SHP77 (cell line): ENCODE data around the gene RELT.

Source experiments
- DNase-seq, 2 experiments: peaks; one replicate each; lab custom pipeline; 2025; lab: John Stamatoyannopoulos, UW

The RELT gene

DNA sequence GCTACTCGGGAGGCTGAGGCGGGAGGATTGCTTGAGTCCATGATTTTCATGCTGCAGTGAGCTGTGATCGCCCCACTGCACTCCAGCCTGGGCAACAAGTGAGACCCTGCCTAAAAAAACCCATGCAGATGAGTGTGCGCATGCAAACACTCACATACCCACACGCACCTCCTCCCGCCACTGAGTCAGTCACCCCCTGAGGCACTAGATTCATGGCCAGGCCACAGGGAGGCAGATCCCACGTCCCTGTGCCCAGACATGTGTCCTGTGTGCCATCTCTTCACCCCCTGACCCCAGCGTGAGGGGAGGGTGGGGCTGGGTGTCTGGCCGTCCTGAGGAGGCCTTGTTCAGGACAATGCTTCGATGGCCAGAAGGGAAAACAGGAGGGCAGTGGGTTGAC is 15.5 kb downstream of the RELT start:
- DNase-seq = no peak

DNA sequence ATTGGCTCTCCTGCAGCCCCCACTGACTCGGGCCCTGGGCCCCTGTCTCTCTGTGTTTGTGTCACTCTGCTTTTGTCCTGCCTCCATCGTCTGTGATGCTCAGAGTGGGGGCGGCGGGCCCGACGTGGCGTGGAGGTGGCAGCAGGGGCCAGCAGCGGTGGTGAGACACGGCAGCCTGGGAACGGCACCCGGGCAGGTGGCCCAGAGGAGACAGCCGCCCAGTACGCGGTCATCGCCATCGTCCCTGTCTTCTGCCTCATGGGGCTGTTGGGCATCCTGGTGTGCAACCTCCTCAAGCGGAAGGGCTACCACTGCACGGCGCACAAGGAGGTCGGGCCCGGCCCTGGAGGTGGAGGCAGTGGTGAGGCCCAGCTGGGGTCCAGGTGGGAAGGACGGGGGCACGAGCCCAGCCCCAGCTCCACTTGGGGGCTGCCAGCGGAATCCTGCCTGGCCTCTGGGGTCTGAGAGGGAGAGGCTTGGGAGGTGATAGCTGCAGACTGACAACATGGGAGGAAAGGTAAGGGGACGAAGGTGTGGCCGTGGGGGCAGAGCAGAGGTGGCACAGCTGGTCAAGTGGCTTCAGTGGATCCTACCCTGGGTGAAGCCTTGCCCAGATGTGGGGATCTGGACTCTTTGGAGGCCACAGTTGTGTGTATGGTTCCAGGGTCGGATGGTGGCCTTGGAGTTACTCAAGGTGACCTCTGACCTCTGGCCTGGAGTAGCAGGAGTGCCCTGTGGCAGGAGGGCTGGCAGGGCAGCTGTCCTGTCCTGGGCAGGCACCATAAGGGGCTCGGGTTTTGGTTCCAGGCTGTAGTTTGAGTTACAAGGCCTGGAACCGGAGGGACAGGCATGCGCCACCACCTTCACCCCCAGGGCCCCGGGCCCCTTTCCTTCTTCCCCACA is 16.2 kb downstream of the RELT start:
- DNase-seq = no peak

DNA sequence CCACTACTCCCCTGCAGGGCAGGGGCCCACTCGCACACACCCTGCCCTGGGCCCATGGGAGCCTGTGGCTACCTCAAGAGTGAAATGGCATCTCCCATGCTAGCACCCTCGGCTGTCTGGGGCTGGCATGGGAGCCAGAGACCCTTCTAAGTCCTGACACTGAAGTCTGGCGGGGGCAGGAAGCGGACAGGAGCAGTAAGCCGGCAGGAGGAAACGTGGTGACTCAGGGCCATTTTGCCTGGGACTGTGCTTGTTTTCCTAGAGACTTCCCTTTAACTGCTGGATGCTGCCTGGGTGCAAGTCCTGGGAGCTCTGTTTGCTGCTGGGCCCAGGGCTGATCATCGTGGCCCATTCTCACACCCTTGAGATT is 16.8 kb downstream of the RELT start:
- no peak for DNase-seq

DNA sequence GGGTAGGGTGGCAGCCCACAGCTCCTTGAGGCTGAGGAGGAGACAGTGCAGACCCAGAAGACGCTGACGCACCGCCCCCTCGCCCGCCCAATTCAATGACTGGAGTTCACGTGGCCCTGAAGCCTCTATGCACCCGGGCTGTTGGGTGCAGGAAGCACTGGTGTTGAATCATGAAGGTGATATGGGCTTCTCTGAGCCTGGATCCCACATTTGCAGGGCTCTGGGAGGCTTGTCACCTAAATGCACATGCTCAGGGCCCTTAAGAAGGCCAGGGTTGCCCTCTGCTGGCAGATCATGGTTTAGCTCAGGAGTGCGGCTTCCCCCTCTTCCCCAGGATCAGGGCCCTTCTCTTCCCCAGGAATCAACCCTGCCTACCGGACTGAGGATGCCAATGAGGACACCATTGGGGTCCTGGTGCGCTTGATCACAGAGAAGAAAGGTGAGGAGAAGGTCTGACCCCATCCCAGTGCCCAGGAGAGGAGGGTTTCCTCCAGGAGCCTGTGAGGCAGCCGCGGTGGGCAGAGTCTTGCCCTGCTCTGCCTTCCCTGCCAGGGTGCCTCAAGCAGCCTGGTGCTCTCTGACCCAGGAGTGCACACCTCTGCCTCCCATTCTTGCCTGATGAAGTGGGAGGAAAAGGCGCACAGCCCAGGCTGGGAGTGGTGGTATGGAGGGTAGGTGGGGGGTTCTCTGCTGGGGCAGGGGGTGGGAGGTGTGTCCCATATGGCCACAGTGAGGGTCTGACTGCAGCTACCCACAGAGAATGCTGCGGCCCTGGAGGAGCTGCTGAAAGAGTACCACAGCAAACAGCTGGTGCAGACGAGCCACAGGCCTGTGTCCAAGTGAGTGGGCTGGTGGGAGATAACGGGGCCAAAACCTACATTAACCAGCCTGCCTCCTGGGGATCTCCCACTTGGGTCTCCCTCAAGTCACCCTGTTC is 17.5 kb downstream of the RELT start:
- DNase-seq = peak; percentile 64 to 67

DNA sequence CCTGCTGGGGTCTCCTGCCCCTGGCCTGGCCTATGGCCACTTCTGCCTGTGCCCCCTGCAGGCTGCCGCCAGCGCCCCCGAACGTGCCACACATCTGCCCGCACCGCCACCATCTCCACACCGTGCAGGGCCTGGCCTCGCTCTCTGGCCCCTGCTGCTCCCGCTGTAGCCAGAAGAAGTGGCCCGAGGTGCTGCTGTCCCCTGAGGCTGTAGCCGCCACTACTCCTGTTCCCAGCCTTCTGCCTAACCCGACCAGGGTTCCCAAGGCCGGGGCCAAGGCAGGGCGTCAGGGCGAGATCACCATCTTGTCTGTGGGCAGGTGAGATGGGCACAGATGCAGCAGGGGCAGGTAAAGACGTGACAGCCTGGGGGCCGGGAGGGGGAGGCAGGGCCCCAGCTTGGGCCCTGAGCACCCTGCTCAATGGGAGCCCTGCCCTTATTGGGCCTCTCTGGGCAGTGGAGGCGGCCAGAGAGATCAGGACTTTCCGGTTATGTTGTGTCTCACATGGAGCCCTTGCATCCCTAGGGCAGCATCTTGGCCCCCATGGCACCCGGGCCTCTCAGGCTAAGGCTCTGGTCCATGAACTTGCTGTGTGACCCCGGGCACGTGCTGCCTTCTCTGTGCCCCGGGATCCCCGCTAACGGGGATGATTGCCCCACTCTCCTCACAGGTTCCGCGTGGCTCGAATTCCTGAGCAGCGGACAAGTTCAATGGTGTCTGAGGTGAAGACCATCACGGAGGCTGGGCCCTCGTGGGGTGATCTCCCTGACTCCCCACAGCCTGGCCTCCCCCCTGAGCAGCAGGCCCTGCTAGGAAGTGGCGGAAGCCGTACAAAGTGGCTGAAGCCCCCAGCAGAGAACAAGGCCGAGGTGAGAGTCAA is 18.5 kb downstream of the RELT start:
- DNase-seq = no peak

DNA sequence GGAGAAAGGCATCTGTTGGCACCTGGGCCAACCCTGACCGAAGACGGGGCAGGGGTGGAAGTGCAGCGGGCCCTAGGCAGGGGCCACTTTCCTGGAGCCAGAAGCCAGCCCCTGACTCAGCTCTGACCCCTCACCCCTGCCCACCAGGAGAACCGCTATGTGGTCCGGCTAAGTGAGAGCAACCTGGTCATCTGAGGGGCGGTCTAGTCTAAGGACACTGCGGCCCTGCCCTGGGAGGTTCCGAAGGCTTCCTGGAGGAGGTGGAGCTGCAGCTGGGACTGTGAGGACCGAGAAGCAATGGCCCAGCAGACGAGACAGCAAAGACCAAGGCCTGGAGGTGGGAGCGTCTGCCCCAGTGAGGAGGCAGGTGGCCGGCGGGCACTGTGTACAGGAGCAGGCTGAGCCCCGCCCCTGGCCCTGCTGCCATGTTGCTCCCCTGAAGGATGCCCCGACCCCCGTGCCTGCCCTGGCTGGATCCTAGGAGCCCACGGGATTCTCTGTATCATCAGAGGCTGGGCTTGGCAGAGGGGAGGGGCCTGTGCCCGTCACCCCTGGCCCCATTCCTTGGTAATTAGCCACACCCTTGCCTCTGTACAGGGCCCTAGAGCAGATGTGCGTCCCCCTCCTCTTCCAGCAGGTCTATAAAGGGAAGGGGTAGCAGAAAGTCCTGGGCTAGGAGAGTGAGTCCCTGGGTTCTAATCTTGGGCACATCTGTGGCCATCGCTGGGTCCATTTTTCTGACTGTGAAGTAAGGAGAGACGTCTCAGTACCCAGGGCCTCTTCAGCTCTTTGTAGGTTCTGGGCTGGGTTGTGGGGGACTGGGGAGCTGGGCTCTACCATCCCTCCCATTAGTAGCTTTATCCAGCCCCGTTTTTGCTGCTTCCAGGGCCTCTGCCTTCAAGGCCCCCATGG is 19.4 kb downstream of the RELT start:
- no peak for DNase-seq

DNA sequence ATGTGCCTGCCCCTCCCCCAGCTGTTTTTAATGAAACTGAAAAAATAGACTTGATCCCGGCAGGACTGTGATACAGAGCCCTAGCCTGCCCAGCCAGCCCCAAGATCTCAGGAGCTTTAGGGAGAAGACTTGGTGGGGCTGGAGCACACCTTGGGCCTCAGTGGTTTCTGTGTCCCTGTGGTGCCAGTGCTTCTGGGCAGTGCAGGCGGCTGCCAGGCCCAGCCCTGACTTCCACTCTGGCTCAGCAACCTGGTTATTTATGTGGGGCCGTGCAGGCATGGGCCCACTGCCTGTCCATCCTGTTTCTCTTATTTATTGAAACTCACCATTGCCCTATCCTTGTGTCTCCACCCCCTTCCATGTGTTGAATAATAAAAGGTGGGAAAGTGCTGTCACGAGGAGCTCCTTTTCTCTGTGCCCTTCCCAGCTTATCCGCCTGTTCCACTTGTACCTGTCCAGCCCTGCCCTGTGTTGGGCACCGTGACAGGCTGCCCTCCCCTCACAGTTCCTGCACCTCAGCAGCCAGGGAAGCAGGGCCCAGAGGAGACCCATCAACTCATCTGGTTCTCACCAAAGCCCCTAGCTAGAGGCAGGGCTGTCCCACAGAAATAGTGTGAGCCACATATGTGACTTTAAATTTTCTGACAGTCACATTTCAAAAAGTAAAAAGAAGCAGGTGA is 20.2 kb downstream of the RELT start:
- DNase-seq = no peak

DNA sequence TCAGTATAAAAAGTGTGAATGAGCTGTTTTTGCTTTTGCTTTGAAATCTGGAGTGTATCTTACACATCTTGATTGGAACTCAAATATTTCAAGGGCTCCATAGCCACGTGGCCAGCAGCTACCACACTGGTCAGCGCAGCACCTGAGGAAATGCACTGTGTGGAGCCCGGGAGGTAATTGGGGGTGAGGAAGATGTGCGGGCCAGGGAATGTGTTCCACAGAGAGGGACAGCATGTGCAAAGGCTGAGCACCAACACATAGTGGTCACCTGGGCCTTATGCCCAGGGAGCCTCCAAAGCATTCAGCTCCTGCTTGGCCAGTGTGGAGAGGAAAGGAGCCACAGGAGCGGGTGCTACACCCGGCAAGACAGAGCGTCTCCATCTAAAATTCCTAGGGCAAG is 20.8 kb downstream of the RELT start:
- DNase-seq = no peak

DNA sequence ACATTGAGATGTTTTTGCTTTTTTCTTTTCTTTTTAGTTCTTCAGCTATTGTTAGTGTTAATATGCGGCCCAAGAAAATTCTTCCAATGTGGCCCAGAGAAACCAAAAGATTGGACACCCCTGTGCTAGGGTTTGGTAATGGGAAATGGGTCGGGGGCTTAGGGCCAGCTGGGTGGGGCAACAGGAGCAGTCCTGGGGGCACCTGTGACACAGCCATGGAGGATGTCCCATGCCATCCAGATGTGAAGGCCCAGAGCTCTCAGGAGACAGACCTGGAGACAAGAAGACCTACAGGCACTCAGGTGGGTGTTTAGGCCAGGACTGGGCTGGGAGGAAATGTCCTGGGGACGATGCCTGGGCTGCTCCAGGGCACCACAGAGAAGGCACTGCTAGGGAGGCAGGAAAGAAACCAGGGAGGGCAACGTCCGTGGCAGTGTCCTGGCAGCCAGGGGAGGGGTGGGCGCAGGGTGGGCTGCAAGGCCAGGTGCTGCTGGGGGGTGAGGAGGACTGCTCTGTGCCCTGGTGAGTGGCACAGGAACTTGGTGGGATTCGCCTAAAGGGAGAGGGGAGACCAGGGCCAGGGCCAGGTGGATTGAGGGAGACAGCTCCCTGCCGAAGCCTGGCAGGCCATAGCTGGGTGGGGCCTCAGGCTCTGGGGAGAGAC is 21.4 kb downstream of the RELT start:
- DNase-seq = no peak

DNA sequence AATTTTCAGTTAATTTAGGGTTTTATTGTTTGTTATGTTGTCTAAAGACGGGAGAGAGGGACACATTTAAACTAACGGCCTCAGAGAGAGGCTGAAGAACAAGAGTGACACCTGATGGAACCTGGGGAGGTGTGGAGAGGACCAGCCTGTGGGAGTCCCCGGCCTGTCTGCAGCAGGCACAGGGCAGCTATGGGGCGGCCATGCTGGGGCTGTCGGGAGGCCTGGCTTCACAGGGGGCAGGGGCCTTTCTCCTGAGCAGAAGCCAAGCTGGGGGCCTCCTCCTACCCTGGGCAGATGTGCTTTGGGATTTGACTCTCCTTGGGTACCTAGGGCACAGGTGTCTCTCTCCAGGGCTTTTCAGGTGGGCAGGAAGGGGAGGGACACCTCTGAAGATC is 21.9 kb downstream of the RELT start:
- DNase-seq = no peak

DNA sequence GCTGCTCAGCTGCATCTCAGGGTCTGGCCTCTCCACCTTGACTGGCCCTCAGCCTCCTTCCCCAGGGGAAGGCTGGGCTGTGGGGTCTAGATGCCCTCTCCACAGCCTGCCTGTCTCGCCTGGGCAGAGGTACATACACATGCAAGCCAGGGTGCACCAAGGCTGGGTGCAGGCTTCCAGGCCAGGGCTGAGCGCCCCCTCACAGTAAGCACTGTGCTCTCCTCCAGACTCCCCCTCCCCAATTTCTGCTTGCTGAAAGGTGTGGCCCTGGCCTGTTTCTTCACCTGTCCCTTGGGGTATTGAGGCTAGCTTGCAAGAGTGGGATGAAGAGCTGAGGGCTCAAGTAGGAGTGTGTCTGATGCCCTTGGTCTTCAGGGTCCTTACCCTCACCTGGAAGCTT is 22.5 kb downstream of the RELT start:
- DNase-seq = no peak

DNA sequence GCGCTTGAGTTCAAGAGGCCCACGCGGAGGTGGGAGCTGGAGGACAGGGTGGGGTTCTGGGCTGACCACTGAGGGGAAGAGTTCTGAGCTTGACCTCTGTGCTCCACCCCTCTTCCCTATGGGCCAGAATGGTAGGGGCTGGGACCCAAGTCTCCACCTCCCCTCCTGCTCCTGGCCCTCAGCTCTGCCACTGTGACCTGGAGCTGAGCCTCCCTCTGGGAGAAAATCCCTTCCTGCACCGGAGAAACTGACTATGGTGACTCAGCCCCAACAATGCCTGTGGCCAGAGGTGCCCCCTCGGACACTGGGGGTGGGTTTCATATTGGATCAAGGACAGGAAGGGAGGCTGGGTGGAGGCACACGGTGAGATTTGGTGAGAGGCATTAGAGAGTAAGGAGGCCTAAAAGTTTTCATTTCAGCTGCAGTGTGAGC is 23.0 kb downstream of the RELT start:
- no peak for DNase-seq

DNA sequence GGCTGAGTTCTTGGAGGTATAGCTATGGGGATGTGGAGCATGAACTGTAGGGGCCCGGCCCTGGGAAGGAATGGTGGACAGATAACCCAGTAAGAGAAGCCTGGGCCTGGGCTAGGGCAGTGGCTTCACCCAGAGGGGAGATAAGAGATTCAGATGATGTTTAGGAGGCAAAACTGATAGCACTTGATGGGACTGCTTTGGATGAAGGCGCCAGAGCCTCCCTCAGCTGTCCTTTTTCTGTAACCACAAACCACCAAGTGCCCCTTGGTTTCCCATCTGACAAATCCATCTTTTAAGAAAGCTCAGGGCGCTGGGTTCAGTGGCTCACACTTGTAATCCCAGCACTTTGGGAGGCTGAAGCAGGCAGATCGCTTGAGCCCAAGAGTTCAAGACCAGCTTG is 23.4 kb downstream of the RELT start:
- DNase-seq = no peak

DNA sequence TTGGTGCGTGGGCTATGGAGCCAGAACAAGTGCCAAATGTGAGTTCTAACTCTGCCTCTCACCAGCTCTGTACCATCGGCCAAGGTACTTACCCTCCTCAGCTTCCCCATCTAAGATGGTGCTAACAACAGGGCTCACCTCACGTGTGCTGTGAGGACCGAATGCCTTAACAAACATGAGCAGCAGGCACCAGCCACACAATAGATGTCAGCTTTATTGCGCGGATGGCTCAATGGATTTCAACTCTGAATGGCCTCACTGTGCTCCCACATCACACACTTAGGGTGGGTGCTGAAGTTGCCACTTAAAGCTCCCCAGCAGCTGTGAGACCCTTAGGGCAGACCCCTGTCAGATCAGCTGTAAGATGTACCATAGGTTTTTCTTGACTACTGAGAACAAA is 24.1 kb downstream of the RELT start:
- no peak for DNase-seq

DNA sequence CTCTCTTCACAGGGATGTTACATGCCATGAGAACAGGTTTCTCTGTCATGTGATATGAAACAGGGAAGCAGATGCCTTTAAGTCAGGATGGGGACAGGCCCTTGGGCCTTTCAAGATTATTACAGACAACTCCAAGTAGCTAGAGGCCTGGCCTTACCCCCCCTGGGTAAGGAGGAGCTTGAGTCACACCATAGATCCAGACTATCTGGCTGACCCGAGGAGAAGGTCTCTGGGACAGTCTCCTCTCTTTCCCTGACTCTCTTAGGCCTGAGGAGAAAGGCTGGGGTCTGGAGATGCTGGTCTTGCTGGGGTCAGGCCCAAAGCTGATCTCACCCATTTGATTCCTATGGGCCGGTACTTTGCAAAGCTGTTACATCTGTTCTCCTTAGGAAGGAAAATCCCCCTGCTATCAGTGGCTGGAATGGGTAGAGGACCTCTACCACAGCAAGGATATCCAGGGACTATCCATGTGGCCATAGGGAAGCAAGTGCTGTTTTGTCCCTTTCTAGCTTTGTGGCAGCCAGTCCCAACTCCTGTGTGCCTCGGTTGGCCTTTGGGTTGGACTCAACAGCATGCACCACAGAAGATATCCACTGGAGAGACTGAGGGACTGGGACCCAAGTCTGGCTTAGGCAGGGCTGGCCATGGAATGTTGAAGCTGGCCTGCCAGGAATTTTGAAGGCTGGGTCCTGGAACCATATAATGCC is 25.2 kb downstream of the RELT start:
- DNase-seq = no peak

DNA sequence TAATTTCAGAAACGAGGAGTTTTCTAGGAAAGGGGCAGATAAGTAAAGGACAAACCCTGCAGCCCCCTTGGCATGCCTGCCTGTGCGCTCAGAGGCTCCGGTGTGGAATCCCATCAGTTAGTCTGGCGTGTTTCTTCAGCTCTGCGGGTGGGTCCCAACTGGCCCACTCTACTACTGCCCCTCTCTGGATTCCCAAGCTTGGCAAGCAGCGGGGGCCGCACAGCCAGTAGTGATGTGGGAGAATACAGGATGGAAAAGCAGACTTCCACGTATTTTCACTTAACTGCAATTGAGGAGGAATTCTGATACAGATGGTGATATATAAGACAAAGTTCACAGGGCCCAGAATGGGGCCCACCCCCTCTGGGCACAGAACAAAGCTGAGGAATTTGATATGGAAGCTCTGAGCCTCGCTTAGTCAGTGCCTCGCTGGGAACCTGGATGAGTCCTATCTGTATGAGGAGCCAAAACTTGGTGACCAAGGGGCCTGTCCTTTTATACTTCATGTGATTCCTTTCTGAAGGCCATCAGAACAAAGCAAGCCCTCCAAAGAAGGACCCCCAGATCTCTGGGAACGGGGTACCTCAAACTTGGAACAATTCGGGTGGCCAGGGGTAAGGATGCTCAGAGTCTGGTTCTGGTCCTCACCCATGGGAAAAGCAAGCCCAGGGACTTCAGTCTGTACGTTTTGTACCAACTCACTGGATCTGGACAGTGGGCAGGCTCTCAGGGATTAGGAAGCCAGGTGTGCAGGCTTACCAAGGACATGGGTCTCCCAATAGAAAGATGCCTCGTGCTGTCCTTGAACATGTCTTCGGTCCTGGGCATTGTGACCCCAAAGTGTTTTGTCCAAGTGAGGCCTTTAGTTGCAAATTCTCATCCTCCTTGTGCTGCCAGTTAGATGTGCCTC is 26.0 kb downstream of the RELT start:
- no peak for DNase-seq

DNA sequence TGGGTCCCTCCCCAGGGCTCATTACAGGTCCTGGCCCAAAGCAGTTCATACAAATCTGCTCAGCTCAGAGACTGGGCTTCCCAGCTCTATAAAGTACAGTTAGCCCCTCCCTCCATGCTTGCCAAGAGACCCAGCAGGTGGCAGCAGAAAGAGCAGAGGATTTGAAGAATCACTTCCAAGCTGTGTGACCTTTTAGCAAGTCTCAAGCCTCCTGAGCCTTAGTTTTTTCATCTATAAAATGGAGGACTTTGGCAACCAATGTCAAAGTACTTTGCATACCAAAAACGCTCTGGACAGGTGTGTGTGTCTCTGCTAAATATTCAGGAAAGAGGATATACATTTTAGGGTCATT is 26.6 kb downstream of the RELT start:
- peak in 1 of 2 experiments; percentile 35 for DNase-seq

DNA sequence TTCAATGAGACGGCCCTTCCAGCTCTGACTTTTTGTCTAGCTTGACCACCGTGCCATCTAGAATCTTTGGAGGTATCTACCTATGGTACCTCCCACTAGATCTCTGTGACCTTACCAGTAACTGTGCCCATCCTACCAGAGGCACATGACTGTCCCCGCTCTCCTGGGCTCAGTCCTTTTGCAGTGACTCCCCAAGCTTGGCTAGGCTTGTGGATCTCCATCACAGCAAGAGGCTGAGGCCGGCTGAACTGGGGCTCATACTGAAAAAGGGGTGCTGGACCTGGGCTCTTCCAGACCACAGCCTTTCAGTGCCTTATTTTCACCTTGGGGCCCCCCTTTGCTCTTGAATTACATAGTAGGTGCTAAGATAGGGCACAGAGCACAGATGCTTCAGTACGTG is 27.3 kb downstream of the RELT start:
- no peak for DNase-seq
